RWPE2 (cell line): ENCODE results near the gene INHBC.

Experiments
- ATAC-seq: fragments of 200-7000 bp; cut with Tn5 transposase; 3 replicates; pipeline ENCODE4 v1.9.1; 2021; ENCODE audit warnings: low read depth
- DNase-seq: peaks from one replicate; pipeline ENCODE4 v3.0.0-alpha.2; 2020; ENCODE audit warnings: low spot score
- H3K27ac ChIP-seq: fragments of 450-650 bp; 2 replicates; pipeline ENCODE4 v1.5.1; 2017; ENCODE audit warnings: mild to moderate bottlenecking; ENCODE audit not compliant: poor library complexity, severe bottlenecking
- H3K27me3 ChIP-seq: fragments of 250-450 bp; sonication (Bioruptor Pico); 2 replicates; pipeline ENCODE4 v1.5.1; 2021; ENCODE audit warnings: mild to moderate bottlenecking, moderate library complexity; ENCODE audit not compliant: insufficient read depth, poor library complexity, severe bottlenecking
- H3K36me3 ChIP-seq: fragments of 250-450 bp; sonication (Bioruptor Pico); 2 replicates; pipeline ENCODE4 v1.5.1; 2020; ENCODE audit warnings: low read depth, mild to moderate bottlenecking, moderate library complexity
- H3K4me1 ChIP-seq: fragments of 250-450 bp; sonication (Bioruptor Pico); 2 replicates; pipeline ENCODE4 v1.5.1; 2021; ENCODE audit warnings: mild to moderate bottlenecking, moderate library complexity; ENCODE audit not compliant: insufficient read depth, poor library complexity, severe bottlenecking
- H3K4me3 ChIP-seq: fragments of 250-450 bp; sonication (Bioruptor Pico); 2 replicates; pipeline ENCODE4 v1.5.1; 2021; ENCODE audit warnings: mild to moderate bottlenecking, moderate library complexity; ENCODE audit not compliant: severe bottlenecking
- H3K9me3 ChIP-seq: fragments of 250-450 bp; sonication (Bioruptor Pico); 2 replicates; pipeline ENCODE4 v1.5.1; 2021; ENCODE audit warnings: mild to moderate bottlenecking, moderate library complexity; ENCODE audit not compliant: severe bottlenecking
- TF ChIP-seq, protein P1 (sequence below): fragments of 450-650 bp; IDR thresholded peaks from one replicate; pipeline ENCODE4 v1.5.1; 2017; ENCODE audit warnings: mild to moderate bottlenecking, moderate library complexity; ENCODE audit not compliant: poor library complexity, severe bottlenecking

The INHBC gene

DNA sequence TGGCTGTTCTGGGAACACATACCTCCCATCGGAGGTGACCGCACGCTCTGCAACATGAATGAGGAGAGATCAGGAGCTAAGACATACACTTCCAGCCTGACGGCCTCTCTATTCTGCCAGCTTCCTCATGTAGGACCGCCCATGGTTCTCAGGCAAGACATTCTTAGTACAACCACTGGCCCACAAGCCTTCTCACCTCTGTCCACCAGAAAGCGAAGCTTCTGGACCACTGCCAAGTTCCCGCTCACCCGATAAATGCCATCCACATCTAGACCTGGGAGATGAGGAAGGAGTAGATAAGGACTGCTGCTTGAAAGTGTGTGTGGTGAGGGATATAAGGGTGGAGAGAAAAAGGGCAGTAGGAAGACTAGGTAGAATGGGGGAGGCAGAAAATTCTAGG lies 39.8 kb downstream of the INHBC start:
- no peak for DNase-seq
- no peak for ATAC-seq
- Histone ChIP-seq H3K27me3 (peaks cover 47% of the 10 kb centered on the region), H3K36me3 (no peaks in the 10 kb centered on the region), H3K9me3 (no peaks in the 10 kb centered on the region), H3K27ac (no peak overlapping the region), H3K4me1 (no peaks in the 10 kb centered on the region), H3K4me3 (no peak overlapping the region)
- TF ChIP-seq, protein P1, sequence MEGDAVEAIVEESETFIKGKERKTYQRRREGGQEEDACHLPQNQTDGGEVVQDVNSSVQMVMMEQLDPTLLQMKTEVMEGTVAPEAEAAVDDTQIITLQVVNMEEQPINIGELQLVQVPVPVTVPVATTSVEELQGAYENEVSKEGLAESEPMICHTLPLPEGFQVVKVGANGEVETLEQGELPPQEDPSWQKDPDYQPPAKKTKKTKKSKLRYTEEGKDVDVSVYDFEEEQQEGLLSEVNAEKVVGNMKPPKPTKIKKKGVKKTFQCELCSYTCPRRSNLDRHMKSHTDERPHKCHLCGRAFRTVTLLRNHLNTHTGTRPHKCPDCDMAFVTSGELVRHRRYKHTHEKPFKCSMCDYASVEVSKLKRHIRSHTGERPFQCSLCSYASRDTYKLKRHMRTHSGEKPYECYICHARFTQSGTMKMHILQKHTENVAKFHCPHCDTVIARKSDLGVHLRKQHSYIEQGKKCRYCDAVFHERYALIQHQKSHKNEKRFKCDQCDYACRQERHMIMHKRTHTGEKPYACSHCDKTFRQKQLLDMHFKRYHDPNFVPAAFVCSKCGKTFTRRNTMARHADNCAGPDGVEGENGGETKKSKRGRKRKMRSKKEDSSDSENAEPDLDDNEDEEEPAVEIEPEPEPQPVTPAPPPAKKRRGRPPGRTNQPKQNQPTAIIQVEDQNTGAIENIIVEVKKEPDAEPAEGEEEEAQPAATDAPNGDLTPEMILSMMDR, result no peak

DNA sequence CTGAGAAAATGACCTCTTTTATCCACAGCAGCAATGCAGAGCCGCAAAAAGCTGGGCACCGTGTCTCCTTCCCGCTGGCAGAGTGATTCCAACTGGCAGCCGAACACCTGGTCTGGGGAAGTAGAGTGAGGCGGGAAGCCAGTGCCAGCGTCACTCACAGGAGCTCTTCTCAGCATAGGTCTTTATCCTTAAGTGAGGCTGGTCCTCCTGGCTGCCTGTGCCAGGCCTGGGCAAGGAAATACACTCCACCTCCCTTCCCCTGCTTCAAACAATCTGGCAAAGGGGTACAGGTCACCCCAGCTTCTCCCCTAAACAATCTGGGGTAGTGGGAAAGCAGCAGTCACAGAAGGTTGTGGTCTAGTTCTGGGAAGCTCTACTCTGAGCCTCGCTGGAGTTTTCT lies 40.3 kb downstream of the INHBC start:
- TF ChIP-seq, protein P1, result no peak
- Histone ChIP-seq H3K27me3 (peaks cover 47% of the 10 kb centered on the region), H3K4me1 (no peaks in the 10 kb centered on the region), H3K27ac (no peak overlapping the region), H3K36me3 (no peaks in the 10 kb centered on the region), H3K4me3 (no peak overlapping the region), H3K9me3 (no peaks in the 10 kb centered on the region)
- ATAC-seq (no peak), DNase-seq (no peak)

DNA sequence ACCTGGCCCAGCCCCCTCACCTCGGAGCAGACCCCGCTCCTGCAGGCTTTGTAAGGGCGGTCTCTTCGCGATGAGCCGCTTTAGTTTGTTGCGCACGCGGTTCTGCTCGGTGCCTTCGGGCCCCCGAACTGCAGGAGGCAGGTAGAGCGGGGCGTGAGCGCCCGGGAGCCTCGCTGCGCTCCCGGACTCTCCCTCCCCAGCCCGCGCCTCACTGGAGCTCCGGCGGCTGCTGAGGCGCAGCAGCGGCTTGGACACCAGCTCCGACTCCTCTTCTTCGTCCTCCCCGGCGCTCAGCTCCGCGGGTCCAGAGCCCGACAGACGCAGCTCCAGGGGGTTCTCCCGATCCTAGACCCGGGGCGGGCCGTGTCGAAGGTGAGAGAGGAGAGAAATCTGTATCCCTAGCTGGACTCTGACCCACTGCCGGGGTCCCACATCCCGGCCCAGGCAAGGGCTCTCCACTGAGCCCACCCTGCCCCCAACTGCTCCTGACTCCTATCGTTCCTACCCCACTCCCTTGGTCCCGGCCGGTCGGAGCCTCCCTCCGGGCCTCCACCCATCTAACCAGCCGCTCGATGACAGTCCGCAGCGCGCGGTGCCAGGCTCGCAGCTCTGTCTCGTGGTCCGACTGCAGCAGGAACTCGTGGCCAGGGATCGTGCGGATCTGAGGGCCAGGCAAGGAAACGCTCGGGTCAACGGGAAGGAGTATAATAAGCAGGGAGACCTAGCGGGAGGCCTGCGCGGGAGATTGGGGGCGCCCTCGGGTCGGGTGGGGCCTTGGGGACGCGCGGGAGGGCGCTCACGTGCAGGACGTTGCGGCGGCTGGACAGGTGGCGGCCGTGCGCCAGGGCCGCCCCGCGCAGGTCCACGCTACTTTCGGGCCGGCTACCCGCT lies 40.9 kb downstream of the INHBC start:
- H3K9me3 ChIP-seq, result no peaks in the 10 kb centered on the region
- no peaks in the 10 kb centered on the region for H3K36me3 ChIP-seq
- DNase-seq (no peak), ATAC-seq (peak; percentile 60)
- TF ChIP-seq, protein P1, result no peak
- H3K27me3 ChIP-seq, result peaks cover 47% of the 10 kb centered on the region
- H3K27ac ChIP-seq, result no peak overlapping the region
- H3K4me3 ChIP-seq, result no peak overlapping the region
- H3K4me1 ChIP-seq, result no peaks in the 10 kb centered on the region

DNA sequence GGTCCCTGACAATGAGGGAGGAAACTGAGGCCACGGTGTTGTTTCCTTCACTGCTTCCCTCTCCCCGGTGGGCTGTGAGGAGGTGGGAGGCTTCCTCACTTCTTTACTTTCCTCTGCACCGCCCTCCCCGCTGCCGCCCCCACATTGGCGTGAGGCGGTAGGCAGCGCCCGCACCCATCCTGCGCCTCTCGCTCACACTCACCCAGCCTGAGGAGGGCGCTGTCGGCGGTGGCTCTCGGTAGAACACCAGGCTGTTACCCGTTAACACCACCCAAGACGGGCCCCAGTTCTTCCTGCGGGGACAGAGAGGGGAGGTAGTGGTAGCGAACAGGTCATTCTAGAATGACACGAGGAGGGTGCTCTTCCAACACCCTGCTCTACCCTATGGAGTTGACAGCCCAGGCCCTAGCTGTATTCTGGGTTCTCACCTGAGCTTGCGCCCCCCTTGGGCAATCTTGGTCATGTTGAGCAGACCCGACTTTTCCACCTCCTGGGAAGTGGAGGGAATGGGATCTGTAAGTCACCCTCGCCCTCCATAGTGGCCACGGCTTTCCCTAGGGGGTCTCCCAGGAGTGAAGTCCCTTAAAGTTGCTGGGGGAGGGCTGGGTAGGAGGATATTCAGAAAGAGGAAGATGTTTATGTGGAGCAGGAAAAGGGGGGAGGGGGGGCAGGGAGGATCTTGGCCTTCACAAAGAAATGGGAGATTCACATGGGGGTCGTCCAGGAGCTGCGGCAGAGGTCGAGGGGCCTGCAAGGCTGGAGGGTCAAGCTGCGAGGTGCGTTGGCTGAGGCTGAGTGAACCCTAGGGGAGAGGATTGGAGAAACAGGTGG lies 41.8 kb downstream of the INHBC start:
- Histone ChIP-seq H3K4me1 (no peaks in the 10 kb centered on the region), H3K4me3 (no peak overlapping the region), H3K27me3 (peaks cover 47% of the 10 kb centered on the region), H3K36me3 (no peaks in the 10 kb centered on the region), H3K9me3 (no peaks in the 10 kb centered on the region), H3K27ac (no peak overlapping the region)
- ATAC-seq (no peak), DNase-seq (no peak)
- TF ChIP-seq, protein P1, result peak; percentile 12
